OCI-LY1 (cell line): ENCODE results near the gene PRR23A.
"Not testable (repeated sequence)": the region's sequence is repeated elsewhere in the genome, so short reads cannot be mapped to it uniquely, and the experiment has no call there.

Source experiments
- H2AFZ ChIP-seq: fragments of 200-600 bp; sonication (generic), shearing (Covaris generic); 2 replicates; pipeline ENCODE4 v1.6.0; 2014; ENCODE audit warnings: antibody characterized with exemption, mild to moderate bottlenecking, low read length
- H3F3A ChIP-seq: fragments of 200-600 bp; sonication (generic), shearing (Covaris generic); 2 replicates; pipeline ENCODE4 v1.6.0; 2014; ENCODE audit warnings: mild to moderate bottlenecking, antibody characterized with exemption, low read length, moderate library complexity; ENCODE audit not compliant: insufficient read depth
- H3K27ac ChIP-seq: fragments of 200-600 bp; sonication (generic); 2 replicates; pipeline ENCODE4 v1.5.1; 2014; ENCODE audit warnings: low read length, mixed run types, mild to moderate bottlenecking, low read depth; ENCODE audit not compliant: poor library complexity, severe bottlenecking
- H3K27me3 ChIP-seq: fragments of 200-600 bp; sonication (generic); 2 replicates; pipeline ENCODE4 v1.6.0; 2014; ENCODE audit warnings: antibody characterized with exemption, mild to moderate bottlenecking, low read length, moderate library complexity; ENCODE audit not compliant: insufficient read depth
- H3K36me3 ChIP-seq: fragments of 200-600 bp; sonication (generic); 2 replicates; pipeline ENCODE4 v1.6.1; 2014; ENCODE audit warnings: mild to moderate bottlenecking, antibody characterized with exemption, low read length, moderate library complexity, mixed read lengths; ENCODE audit not compliant: insufficient read depth
- H3K4me1 ChIP-seq: fragments of 200-600 bp; sonication (generic); 2 replicates; pipeline ENCODE4 v1.5.1; 2014; ENCODE audit warnings: mild to moderate bottlenecking, low read length, moderate library complexity; ENCODE audit not compliant: insufficient read depth, severe bottlenecking
- H3K4me2 ChIP-seq: fragments of 200-600 bp; sonication (generic), shearing (Covaris generic); 2 replicates; pipeline ENCODE4 v1.6.1; 2014; ENCODE audit warnings: low read length
- H3K4me3 ChIP-seq: fragments of 200-600 bp; sonication (generic); 2 replicates; pipeline ENCODE4 v1.5.1; 2014; ENCODE audit warnings: low read length, low read depth, mild to moderate bottlenecking, mixed read lengths; ENCODE audit not compliant: poor library complexity, severe bottlenecking
- H3K79me2 ChIP-seq: fragments of 200-600 bp; shearing (Covaris generic); 2 replicates; pipeline ENCODE4 v1.6.1; 2016; ENCODE audit warnings: mixed run types, low read length, mixed read lengths; ENCODE audit not compliant: insufficient read depth
- H3K9ac ChIP-seq: fragments of 200-600 bp; sonication (generic), shearing (Covaris generic); 2 replicates; pipeline ENCODE4 v1.6.1; 2014; ENCODE audit warnings: mild to moderate bottlenecking, low read length, mixed read lengths
- H3K9me2 ChIP-seq: fragments of 200-600 bp; sonication (generic), shearing (Covaris generic); 2 replicates; pipeline ENCODE4 v1.6.1; 2014; ENCODE audit warnings: low read depth, mild to moderate bottlenecking, low read length, mixed read lengths
- H3K9me3 ChIP-seq: fragments of 200-600 bp; shearing (Covaris generic); 2 replicates; pipeline ENCODE4 v1.6.1; 2014; ENCODE audit warnings: low read length, mixed read lengths
- H4K20me1 ChIP-seq: fragments of 200-600 bp; sonication (generic), shearing (Covaris generic); 2 replicates; pipeline ENCODE4 v1.6.0; 2016; ENCODE audit warnings: mild to moderate bottlenecking, low read length; ENCODE audit not compliant: insufficient read depth
- EZH2 ChIP-seq: fragments of 200-600 bp; sonication (generic), shearing (Covaris generic); IDR thresholded peaks from 2 replicates; pipeline ENCODE4 v1.8.0; 2017; ENCODE audit warnings: borderline replicate concordance, mixed run types, mild to moderate bottlenecking, antibody characterized with exemption, low read length, moderate library complexity, mixed read lengths
- TF ChIP-seq, protein P1 (sequence below): fragments of 200-600 bp; sonication (generic), shearing (Covaris generic); IDR thresholded peaks from 2 replicates; pipeline ENCODE4 v1.5.1; 2017; ENCODE audit warnings: mild to moderate bottlenecking, antibody characterized with exemption, low read length, moderate library complexity, mixed read lengths

The PRR23A gene

GRCh38 chr3:139043554-139044365 lies 37.7 kb upstream of the PRR23A start:
- H3K27me3 ChIP-seq = no peaks in the 10 kb centered on the region
- no peaks in the 10 kb centered on the region for H4K20me1 ChIP-seq
- no peak overlapping the region for H3K27ac ChIP-seq
- H3K9me3 ChIP-seq = no peaks in the 10 kb centered on the region
- H2AFZ ChIP-seq = no peak overlapping the region
- no peak overlapping the region for H3K9ac ChIP-seq
- no peaks in the 10 kb centered on the region for H3K79me2 ChIP-seq
- TF ChIP-seq EZH2 = no peak
- TF ChIP-seq, protein P1, sequence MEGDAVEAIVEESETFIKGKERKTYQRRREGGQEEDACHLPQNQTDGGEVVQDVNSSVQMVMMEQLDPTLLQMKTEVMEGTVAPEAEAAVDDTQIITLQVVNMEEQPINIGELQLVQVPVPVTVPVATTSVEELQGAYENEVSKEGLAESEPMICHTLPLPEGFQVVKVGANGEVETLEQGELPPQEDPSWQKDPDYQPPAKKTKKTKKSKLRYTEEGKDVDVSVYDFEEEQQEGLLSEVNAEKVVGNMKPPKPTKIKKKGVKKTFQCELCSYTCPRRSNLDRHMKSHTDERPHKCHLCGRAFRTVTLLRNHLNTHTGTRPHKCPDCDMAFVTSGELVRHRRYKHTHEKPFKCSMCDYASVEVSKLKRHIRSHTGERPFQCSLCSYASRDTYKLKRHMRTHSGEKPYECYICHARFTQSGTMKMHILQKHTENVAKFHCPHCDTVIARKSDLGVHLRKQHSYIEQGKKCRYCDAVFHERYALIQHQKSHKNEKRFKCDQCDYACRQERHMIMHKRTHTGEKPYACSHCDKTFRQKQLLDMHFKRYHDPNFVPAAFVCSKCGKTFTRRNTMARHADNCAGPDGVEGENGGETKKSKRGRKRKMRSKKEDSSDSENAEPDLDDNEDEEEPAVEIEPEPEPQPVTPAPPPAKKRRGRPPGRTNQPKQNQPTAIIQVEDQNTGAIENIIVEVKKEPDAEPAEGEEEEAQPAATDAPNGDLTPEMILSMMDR = no peak
- no peaks in the 10 kb centered on the region for H3K9me2 ChIP-seq
- no peaks in the 10 kb centered on the region for H3K36me3 ChIP-seq
- no peak overlapping the region for H3K4me2 ChIP-seq
- no peaks in the 10 kb centered on the region for H3K4me1 ChIP-seq
- H3K4me3 ChIP-seq = no peak overlapping the region
- no peaks in the 10 kb centered on the region for H3F3A ChIP-seq

GRCh38 chr3:139037478-139037877 lies 31.4 kb upstream of the PRR23A start:
- Histone ChIP-seq H2AFZ (no peak overlapping the region), H3K4me3 (no peak overlapping the region), H4K20me1 (no peaks in the 10 kb centered on the region), H3F3A (no peaks in the 10 kb centered on the region), H3K9me3 (no peaks in the 10 kb centered on the region), H3K9me2 (no peaks in the 10 kb centered on the region), H3K27me3 (no peaks in the 10 kb centered on the region), H3K4me1 (no peaks in the 10 kb centered on the region), H3K27ac (no peak overlapping the region), H3K79me2 (no peaks in the 10 kb centered on the region), H3K4me2 (no peak overlapping the region), H3K9ac (no peak overlapping the region), H3K36me3 (no peaks in the 10 kb centered on the region)
- TF ChIP-seq EZH2 = no peak
- TF ChIP-seq, protein P1 = no peak

DNA sequence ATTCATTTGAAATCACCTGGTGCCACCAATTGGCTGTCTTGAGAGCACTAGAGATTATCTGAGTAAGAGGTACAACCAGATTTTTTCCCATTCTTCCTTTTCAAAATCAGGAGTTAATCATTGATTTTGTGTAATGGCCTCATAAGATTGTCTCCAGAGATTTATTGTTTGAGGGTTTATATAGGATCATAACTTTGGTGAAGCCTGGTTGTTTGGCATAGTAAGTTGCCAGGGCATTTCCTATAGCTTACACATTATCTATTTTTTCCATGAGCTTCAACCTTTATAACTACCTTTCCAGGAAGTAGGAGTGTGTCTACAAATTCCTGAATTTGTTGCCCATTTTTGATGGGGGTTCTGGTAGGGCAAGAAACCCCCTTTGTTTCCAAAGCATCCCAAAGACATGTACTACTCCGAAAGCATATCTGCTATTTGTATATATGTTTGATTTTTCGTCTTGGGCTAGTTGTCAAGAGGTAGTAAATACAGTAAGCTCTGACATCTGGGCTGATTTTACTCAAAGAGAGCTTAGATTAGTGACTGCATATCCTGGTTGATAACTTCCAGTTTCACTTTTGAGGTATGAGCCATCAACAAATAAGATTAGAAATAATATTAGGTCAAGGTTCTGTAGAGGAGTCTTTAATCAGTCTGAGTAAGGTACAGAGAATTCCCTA lies 26.4 kb upstream of the PRR23A start:
- Histone ChIP-seq H3K4me3 (no peak overlapping the region), H4K20me1 (no peaks in the 10 kb centered on the region), H3K9me3 (peaks cover 3% of the 10 kb centered on the region; the same call in 1 of the 2 replicates), H3K9ac (no peak overlapping the region), H3K4me1 (no peaks in the 10 kb centered on the region), H2AFZ (no peak overlapping the region), H3K36me3 (no peaks in the 10 kb centered on the region), H3K79me2 (no peaks in the 10 kb centered on the region), H3K9me2 (no peaks in the 10 kb centered on the region), H3K27me3 (no peaks in the 10 kb centered on the region), H3K4me2 (no peak overlapping the region), H3F3A (no peaks in the 10 kb centered on the region), H3K27ac (no peak overlapping the region)
- TF ChIP-seq EZH2 = no peak
- TF ChIP-seq, protein P1 = no peak

- H3K9ac ChIP-seq, H3K27me3 ChIP-seq, H2AFZ ChIP-seq, H3K4me3 ChIP-seq, H3K9me3 ChIP-seq, H3K4me1 ChIP-seq, H3F3A ChIP-seq, H3K36me3 ChIP-seq, H3K4me2 ChIP-seq, H4K20me1 ChIP-seq, H3K9me2 ChIP-seq, H3K79me2 ChIP-seq, H3K27ac ChIP-seq: not testable (repeated sequence)
Measured at GRCh38 chr3:139030576-139030975, 24.5 kb upstream of the PRR23A start.
